Measurements from ENCODE around the gene PDSS2. TPM values are rescaled to one million over a fixed set of nuclear protein-coding genes. Genes with fewer than 3 reads are reported as not detected.

Gene PDSS2
- total RNA-seq, 1 donor from 2014 or later: 19.3 TPM

DNA sequence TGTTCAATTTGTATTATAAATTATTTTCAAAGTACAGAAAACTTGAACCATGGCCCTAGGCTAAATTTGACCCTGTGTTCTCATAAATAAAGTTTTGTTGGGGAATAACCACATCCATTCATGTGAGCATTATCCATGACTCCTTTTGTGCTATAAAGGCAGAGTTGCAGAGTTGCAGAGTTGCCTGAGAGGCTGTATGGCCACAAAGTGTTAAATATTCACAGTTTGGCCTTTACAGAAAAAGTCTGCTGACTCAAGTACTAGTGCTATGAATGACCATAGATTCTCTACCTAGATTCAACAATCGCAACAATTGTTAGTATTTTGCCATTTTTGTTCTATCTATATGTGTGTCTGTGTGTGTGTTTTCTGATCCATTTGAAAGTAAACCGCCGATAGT, 297.8 kb downstream of the PDSS2 start:
- no peaks in the 10 kb centered on the region for H3K4me1 Mint-ChIP-seq
- TF ChIP-seq, protein P1, sequence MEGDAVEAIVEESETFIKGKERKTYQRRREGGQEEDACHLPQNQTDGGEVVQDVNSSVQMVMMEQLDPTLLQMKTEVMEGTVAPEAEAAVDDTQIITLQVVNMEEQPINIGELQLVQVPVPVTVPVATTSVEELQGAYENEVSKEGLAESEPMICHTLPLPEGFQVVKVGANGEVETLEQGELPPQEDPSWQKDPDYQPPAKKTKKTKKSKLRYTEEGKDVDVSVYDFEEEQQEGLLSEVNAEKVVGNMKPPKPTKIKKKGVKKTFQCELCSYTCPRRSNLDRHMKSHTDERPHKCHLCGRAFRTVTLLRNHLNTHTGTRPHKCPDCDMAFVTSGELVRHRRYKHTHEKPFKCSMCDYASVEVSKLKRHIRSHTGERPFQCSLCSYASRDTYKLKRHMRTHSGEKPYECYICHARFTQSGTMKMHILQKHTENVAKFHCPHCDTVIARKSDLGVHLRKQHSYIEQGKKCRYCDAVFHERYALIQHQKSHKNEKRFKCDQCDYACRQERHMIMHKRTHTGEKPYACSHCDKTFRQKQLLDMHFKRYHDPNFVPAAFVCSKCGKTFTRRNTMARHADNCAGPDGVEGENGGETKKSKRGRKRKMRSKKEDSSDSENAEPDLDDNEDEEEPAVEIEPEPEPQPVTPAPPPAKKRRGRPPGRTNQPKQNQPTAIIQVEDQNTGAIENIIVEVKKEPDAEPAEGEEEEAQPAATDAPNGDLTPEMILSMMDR (IDR thresholded peaks at IDR 0.05): no peak
- H3K9me3 Mint-ChIP-seq: no peaks in the 10 kb centered on the region
- POLR2A ChIA-PET: interaction anchor here (0.7 kb wide), 1 partner anchor 669 kb away, joined by 5 read pairs; no protein-coding TSS in a partner anchor
- CTCF ChIA-PET: no interaction called here
- no peaks in the 10 kb centered on the region for H3K36me3 Mint-ChIP-seq (ENCODE audit: low read depth)
- H3K4me3 Mint-ChIP-seq: no peak overlapping the region
- no peak for DNase-seq
- ATAC-seq (ENCODE audit: low read depth): no peak
- intact Hi-C loops (cut with micrococcal nuclease): no loop called here
- H3K27ac Mint-ChIP-seq: no peak overlapping the region
- H3K27me3 Mint-ChIP-seq: no peaks in the 10 kb centered on the region

GRCh38 chr6:107156617-107157016, 302.7 kb downstream of the PDSS2 start:
- TF ChIP-seq, protein P1 (IDR thresholded peaks at IDR 0.05): no peak
- Mint-ChIP-seq H3K27me3 (no peaks in the 10 kb centered on the region), H3K4me1 (peaks cover 1% of the 10 kb centered on the region), H3K27ac (no peak overlapping the region), H3K4me3 (no peak overlapping the region), H3K36me3 (ENCODE audit: low read depth) (peaks cover 15% of the 10 kb centered on the region), H3K9me3 (no peaks in the 10 kb centered on the region)
- DNase-seq: no peak
- POLR2A ChIA-PET: no interaction called here
- ATAC-seq (ENCODE audit: low read depth): no peak
- intact Hi-C loops (cut with micrococcal nuclease): no loop called here
- CTCF ChIA-PET: no interaction called here

DNA sequence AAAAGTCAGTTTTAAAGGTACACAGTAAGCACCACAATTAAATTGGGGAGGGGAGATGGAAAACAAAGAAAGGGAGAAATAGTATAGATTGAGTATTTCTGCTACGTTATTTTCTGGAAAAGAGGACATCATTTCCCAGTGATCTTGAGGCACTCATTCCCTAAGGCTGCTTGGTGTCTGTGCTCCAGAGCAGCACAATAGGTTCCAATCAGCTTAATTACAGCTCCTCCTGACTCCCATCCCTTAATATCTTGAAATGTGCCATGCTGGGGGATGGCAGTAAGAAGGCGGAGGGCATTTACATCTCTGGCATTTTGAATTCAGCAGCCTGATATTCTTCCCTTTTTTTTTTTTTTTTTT, 304.6 kb downstream of the PDSS2 start:
- Mint-ChIP-seq H3K4me1 (peaks cover 1% of the 10 kb centered on the region), H3K4me3 (no peak overlapping the region), H3K9me3 (no peaks in the 10 kb centered on the region), H3K36me3 (ENCODE audit: low read depth) (peaks cover 15% of the 10 kb centered on the region), H3K27ac (no peak overlapping the region), H3K27me3 (no peaks in the 10 kb centered on the region)
- CTCF ChIA-PET: no interaction called here
- intact Hi-C loops (cut with micrococcal nuclease): no loop called here
- POLR2A ChIA-PET: no interaction called here
- DNase-seq (no peak), ATAC-seq (ENCODE audit: low read depth) (no peak)
- TF ChIP-seq, protein P1 (IDR thresholded peaks at IDR 0.05): no peak

- H3K27me3 Mint-ChIP-seq: no peaks in the 10 kb centered on the region
- DNase-seq (no peak), ATAC-seq (ENCODE audit: low read depth) (no peak)
- H3K36me3 Mint-ChIP-seq (ENCODE audit: low read depth): peaks cover 15% of the 10 kb centered on the region
- ChIA-PET POLR2A (no interaction called here), CTCF (no interaction called here)
- TF ChIP-seq, protein P1 (IDR thresholded peaks at IDR 0.05): no peak
- intact Hi-C loops (cut with micrococcal nuclease): no loop called here
- H3K9me3 Mint-ChIP-seq: no peaks in the 10 kb centered on the region
- H3K4me3 Mint-ChIP-seq: no peak overlapping the region
- no peak overlapping the region for H3K27ac Mint-ChIP-seq
- peaks cover 1% of the 10 kb centered on the region for H3K4me1 Mint-ChIP-seq
These were observed 305.1 kb downstream of the PDSS2 start for GRCh38 chr6:107154131-107154800.

DNA sequence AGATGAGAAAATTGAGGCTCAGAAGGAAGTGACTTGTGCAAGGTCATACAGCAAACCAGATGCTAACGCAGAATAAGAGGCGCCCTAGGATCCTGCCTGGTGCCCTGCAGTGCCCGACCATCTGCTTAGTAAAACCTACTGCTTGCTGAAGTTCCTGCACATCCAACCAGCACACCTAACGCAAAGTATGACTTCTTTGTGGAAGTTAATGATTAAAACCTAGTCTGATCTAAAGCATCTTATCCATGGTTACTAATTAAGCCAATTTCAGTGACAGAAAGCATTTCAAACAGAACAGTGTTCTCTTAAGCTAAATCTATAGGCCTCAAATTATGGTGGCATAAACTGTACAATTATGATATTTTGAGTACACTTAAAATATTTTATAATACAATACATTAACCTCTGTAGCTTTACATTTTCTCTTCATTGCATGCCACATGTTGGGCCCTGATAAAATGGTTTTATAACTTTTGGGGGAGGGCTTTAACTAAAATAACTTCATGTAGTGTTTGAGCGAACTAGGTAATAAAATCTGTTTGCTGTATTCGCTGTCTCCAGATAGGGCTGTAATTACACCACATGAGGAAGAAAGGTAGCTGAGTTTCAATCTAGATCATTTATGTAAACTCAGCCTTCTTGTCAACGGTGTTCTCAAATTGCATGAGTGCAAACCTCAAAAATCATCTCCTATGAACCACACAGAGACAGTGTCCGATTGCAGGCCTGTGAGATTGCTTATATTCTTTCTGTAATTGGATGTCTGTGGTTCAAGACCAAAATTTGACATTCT, 306.5 kb downstream of the PDSS2 start:
- Mint-ChIP-seq H3K4me1 (peaks cover 1% of the 10 kb centered on the region), H3K36me3 (ENCODE audit: low read depth) (peaks cover 15% of the 10 kb centered on the region), H3K27ac (no peak overlapping the region), H3K4me3 (no peak overlapping the region), H3K27me3 (no peaks in the 10 kb centered on the region), H3K9me3 (no peaks in the 10 kb centered on the region)
- intact Hi-C loops (cut with micrococcal nuclease): no loop called here
- no peak for ATAC-seq (ENCODE audit: low read depth)
- POLR2A ChIA-PET: interaction anchor here (0.8 kb wide), 1 partner anchor 306 kb away, joined by 3 read pairs; the partner anchor contains the start of gene PDSS2
- TF ChIP-seq, protein P1 (IDR thresholded peaks at IDR 0.05): no peak
- CTCF ChIA-PET: no interaction called here
- DNase-seq: no peak

Measured in activated B cell treated with CpG ODN at 0.5 μM for 24 hours (primary cell).